GM21619 (cell line): ENCODE results near the gene KREMEN1.

Source experiments
- ATAC-seq: cut with Tn5 transposase; IDR thresholded peaks from one replicate; pipeline ENCODE4 v1.9.1; 2021; ENCODE audit not compliant: unreplicated experiment

KREMEN1 gene

GRCh38 chr22:29126670-29127395 lies 54.0 kb downstream of the KREMEN1 start:
- ATAC-seq: no peak

GRCh38 chr22:29128891-29129807 lies 56.3 kb downstream of the KREMEN1 start:
- no peak for ATAC-seq

- ATAC-seq: no peak
These were observed 56.9 kb downstream of the KREMEN1 start for GRCh38 chr22:29129808-29130140.

GRCh38 chr22:29130476-29130875 lies 57.6 kb downstream of the KREMEN1 start:
- no peak for ATAC-seq

- ATAC-seq: no peak
These were observed 60.8 kb downstream of the KREMEN1 start for GRCh38 chr22:29133603-29134133.

- no peak for ATAC-seq
These were observed 61.6 kb downstream of the KREMEN1 start for GRCh38 chr22:29134448-29134847.

- ATAC-seq: no peak
These were observed 64.2 kb downstream of the KREMEN1 start for GRCh38 chr22:29136782-29137700.

- ATAC-seq: no peak
These were observed 65.9 kb downstream of the KREMEN1 start for GRCh38 chr22:29138556-29139305.

GRCh38 chr22:29139965-29140782 lies 67.3 kb downstream of the KREMEN1 start:
- ATAC-seq: no peak

- no peak for ATAC-seq
These were observed 68.3 kb downstream of the KREMEN1 start for GRCh38 chr22:29141078-29141688.

- no peak for ATAC-seq
These were observed 69.3 kb downstream of the KREMEN1 start for GRCh38 chr22:29142116-29142515.

- ATAC-seq: no peak
These were observed 71.3 kb downstream of the KREMEN1 start for GRCh38 chr22:29143941-29144785.

GRCh38 chr22:29144786-29145160 lies 71.9 kb downstream of the KREMEN1 start:
- ATAC-seq: no peak

- ATAC-seq: no peak
These were observed 72.7 kb downstream of the KREMEN1 start for GRCh38 chr22:29145321-29146072.

GRCh38 chr22:29146091-29146560 lies 73.3 kb downstream of the KREMEN1 start:
- ATAC-seq: no peak

- ATAC-seq: no peak
These were observed 73.9 kb downstream of the KREMEN1 start for GRCh38 chr22:29146771-29147170.

- no peak for ATAC-seq
These were observed 74.6 kb downstream of the KREMEN1 start for GRCh38 chr22:29147331-29147899.
